HG02642 (cell line): ENCODE measurements around the gene ZNF462.

Experiments
- ATAC-seq: cut with Tn5 transposase; IDR thresholded peaks from one replicate; pipeline ENCODE4 v1.9.1; 2021; ENCODE audit warnings: mild to moderate bottlenecking; ENCODE audit not compliant: unreplicated experiment, poor library complexity

The ZNF462 gene

GRCh38 chr9:106860721-106861639 is 2.0 kb upstream of the ZNF462 start:
- no peak for ATAC-seq

DNA sequence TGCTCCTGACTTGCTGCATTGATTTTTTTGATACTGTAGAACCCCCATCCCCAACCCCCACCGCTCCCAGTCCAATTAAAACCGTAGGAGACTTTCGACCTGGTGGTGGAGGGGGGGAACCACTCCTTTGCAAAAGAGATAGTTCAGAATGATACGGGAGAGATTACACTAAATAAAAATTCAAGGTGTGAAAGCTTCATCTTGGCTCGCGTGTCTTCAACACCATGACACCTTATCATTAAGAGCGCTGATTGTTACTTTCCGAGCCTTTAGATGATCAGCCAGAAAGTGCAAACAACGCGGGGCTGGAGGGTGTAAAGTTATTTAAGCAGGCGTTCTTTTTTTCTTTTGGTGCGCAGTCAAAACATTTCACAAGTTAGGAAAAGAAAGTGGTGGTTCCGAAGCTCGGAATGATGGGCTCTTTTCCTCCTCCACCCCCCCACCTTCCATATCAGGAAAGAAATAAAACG is 1.3 kb upstream of the ZNF462 start:
- ATAC-seq: no peak

DNA sequence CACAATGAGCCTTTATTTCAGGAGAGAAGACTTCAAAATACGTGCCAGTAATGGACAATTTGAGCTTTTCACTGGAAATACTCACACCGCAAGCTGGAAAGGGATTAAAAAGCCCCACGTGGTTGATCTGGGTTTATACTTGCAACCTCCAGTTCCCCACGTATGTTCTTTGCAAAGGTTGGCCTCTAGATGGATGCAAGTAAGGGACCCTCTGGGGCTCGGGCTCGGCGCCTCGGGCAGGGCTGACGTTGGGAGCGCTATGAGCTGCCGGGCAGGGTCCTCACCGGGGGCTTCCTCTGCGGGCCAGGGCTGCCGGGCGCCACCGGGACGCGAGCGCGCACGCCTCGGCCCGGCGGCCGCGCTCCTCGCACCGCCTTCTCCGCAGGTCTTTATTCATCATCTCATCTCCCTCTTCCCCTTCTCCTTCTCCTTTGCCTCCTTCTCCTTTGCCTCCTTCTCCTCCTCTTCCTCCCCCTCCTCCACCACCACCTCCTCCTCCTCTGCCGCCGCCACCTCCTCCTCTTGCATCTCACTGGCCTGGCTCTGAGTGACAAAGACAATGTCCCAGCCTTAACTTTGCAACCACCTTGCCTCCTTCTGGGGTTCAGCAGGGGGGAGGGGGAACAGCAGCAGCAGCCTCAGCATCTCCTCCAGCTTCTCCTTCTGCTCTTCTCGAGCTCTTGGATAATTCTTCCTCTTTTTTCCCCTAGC is 701 bp upstream of the ZNF462 start:
- no peak for ATAC-seq

DNA sequence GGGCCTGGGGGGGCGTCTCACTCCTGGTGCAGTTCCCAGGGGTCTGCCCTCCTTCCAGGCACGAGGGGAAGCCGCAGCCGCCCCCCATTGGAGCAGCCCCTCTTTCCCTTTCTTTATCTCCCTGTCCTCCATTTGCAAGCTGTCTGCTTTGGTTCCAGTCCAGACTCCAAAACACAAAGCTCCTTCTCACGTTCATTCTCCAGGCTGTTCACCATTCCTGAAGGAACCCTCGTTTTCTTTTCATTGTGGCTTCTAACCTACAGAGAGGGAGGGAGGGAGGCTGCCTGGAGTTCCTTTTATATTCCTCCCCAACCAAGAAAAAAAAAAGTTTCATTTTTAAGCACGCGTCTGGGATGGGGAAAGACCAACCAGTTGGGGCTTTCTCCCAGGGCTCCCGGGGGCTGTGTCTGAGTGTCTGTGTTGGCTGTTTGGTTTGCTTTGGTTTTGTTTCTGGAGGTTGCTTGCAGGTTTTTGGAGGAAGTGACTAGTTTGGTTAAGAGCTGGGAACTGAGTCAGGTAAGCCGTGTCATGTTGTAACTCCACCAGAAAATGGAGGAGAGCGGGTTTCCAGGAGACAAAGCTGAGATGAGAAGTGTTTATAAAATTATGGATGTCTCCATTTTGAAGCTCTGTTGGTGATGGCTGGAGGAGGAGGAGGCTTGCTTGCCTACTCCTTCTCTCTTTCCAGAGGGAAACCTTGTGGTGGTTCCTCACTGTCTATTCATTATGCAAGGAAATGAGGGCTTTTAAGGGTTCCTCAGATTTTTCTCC is 1.6 kb downstream of the ZNF462 start:
- no peak for ATAC-seq

- no peak for ATAC-seq
These were observed 3.3 kb downstream of the ZNF462 start for GRCh38 chr9:106866243-106866642.

GRCh38 chr9:106867286-106867685 is 4.3 kb downstream of the ZNF462 start:
- ATAC-seq: no peak

GRCh38 chr9:106868087-106868486 is 5.1 kb downstream of the ZNF462 start:
- no peak for ATAC-seq

- no peak for ATAC-seq
These were observed 5.6 kb downstream of the ZNF462 start for GRCh38 chr9:106868565-106868964.

DNA sequence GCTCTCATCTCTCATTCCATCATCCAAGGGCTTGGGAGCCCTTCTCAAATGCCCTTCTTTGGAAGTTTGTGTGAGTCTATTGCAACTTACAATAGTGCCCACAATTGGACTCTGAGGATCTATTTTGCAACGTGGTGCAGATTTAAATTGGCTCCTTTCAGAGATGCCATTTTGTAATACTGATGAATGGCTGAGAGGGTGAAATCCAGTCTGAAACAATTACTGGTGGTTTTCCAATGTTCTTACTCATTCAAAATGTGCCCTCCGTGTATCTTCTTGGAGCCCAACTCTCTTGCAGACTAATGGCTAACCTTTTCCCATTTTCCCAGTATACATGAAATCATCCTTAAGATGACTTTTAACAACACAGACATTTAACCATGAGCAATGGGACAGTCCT is 6.1 kb downstream of the ZNF462 start:
- ATAC-seq: no peak

- no peak for ATAC-seq
These were observed 6.5 kb downstream of the ZNF462 start for GRCh38 chr9:106869458-106869857.

GRCh38 chr9:106872641-106873040 is 9.7 kb downstream of the ZNF462 start:
- no peak for ATAC-seq

- ATAC-seq: no peak
These were observed 11.1 kb downstream of the ZNF462 start for GRCh38 chr9:106874031-106874430.

- no peak for ATAC-seq
These were observed 11.7 kb downstream of the ZNF462 start for GRCh38 chr9:106874652-106875051.

- no peak for ATAC-seq
These were observed 12.6 kb downstream of the ZNF462 start for GRCh38 chr9:106875529-106875928.

DNA sequence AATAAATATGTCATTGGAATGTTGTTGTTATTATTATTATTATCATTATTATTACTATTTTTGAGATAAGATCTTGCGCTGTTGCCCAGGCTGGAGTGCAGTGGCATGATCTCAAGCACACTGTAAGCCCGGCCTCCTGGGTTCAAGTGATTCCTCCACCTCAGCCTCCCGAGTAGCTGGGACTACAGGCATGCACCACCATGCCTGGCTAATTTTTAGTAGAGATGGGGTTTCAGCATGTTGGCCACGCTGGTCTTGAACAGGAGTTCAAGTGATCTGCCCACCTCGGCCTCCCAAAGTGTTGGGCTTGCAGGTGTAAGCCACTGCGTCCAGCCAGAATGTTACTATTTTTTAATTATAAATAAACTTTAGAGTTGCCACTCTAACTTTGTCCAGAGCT is 14.4 kb downstream of the ZNF462 start:
- no peak for ATAC-seq

GRCh38 chr9:106878081-106878837 is 15.3 kb downstream of the ZNF462 start:
- no peak for ATAC-seq

- ATAC-seq: no peak
These were observed 16.0 kb downstream of the ZNF462 start for GRCh38 chr9:106878934-106879333.

- no peak for ATAC-seq
These were observed 16.5 kb downstream of the ZNF462 start for GRCh38 chr9:106879439-106879882.

DNA sequence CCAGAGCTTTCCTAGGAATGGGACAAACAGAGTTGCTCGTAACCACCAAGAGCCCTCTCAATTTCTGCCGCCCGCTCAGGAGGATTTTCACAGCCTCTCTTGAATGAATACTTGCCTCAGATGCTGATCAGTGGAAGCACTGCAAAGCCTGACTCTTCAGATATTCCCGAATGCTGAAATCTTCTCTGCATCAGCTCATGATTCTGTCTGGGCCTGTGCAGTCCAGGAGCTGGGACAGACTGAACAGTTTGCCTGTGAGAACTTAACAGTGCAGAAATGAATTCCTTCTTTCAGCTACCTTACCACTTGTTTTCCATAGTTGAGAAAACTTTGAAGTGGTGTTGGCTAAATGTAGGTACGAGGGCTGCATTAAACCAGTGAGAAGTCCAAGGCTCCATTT is 17.1 kb downstream of the ZNF462 start:
- no peak for ATAC-seq

DNA sequence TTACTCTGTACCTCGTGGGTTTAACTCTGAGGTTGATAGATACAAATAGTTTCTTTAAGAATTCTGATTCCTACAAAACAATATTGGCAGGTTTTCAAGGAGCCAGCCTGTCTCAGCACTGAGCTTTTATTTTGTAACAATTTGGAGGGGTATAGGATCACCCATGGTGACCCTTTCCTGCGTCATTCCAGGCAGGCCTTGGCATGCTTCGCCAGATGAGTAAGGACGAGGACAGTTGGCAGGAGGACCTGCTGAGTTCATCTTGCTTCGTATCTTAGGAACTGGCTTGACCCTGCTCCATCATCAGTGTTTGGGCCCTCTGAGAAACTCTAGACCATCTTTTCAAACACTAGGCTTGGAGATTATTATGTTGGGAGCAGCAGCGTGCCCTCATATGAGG is 17.9 kb downstream of the ZNF462 start:
- ATAC-seq: no peak
